K562 (cell line): Measurements from ENCODE around the gene MICAL2. TPM values are rescaled to one million over a fixed set of nuclear protein-coding genes. Genes with fewer than 3 reads are reported as not detected.

Source experiments
- BRCA1 ChIP-seq, 2 experiments: fragments of 450-650 bp in 1 of 2; sonication (generic) in 1 of 2; formaldehyde crosslinking in 1 of 2; IDR thresholded peaks; 2 replicates each; pipeline versions ENCODE4 v1.5.0 to v1.6.1; 2017 to 2020; ENCODE audit warnings: mild to moderate bottlenecking in 1 of 2, missing genetic modification reagents in 1 of 2
- EP400 ChIP-seq: fragments of 450-650 bp; IDR thresholded peaks from 2 replicates; pipeline ENCODE4 v1.6.1; 2017; ENCODE audit warnings: antibody characterized with exemption, mild to moderate bottlenecking, moderate library complexity
- GABPB2 ChIP-seq: fragments of 250-450 bp; sonication (Bioruptor Pico); conservative IDR thresholded peaks from 2 replicates; pipeline ENCODE4 v1.5.1; 2021; ENCODE audit warnings: mild to moderate bottlenecking
- HMG20A ChIP-seq: fragments of 450-650 bp; formaldehyde crosslinking; conservative IDR thresholded peaks from 2 replicates; pipeline ENCODE4 v1.4.0; 2020; ENCODE audit warnings: mild to moderate bottlenecking, mixed read lengths
- HNRNPH1 ChIP-seq: fragments of 200-400 bp; formaldehyde crosslinking; optimal IDR thresholded peaks from 2 replicates; pipeline ENCODE3; 2017; ENCODE audit warnings: low read depth, mild to moderate bottlenecking, low read length, moderate library complexity
- HOXB6 ChIP-seq: fragments of 250-450 bp; sonication (Bioruptor Pico); IDR thresholded peaks from 2 replicates; pipeline ENCODE4 v1.5.1; 2022; ENCODE audit warnings: mild to moderate bottlenecking, borderline replicate concordance
- JUN ChIP-seq, 2 experiments: sonication (generic) in 1 of 2; formaldehyde crosslinking in 1 of 2; IDR thresholded peaks; 2 replicates each; pipeline versions ENCODE4 v1.6.1 to v1.8.0; 2012 to 2022; ENCODE audit warnings: borderline replicate concordance in 2 of 2, mild to moderate bottlenecking in 2 of 2, improper control_type of control experiment in 1 of 2, low read depth in 1 of 2, low read length in 1 of 2, missing genetic modification reagents in 1 of 2
- JUNB ChIP-seq: fragments of 450-650 bp; formaldehyde crosslinking; conservative IDR thresholded peaks from 2 replicates; pipeline ENCODE4 v1.4.0; 2020; ENCODE audit warnings: mild to moderate bottlenecking
- MAFG ChIP-seq: fragments of 450-650 bp; conservative IDR thresholded peaks from 2 replicates; pipeline ENCODE4 v1.6.1; 2016; ENCODE audit warnings: missing genetic modification characterization, missing compliant biosample characterization
- RAD21 ChIP-seq, 2 experiments: fragments of 250-450 bp in 1 of 2; fragments of 450-650 bp in 1 of 2; sonication (Bioruptor Pico) in 1 of 2; formaldehyde crosslinking in 1 of 2; IDR thresholded peaks in 1 of 2; conservative IDR thresholded peaks in 1 of 2; 2 replicates each; pipeline versions ENCODE4 v1.4.0 to v1.8.0; 2020 to 2022; ENCODE audit warnings: mild to moderate bottlenecking in 2 of 2, moderate library complexity in 1 of 2
- RBFOX2 ChIP-seq: fragments of 200-400 bp; formaldehyde crosslinking; IDR thresholded peaks from 2 replicates; pipeline ENCODE4 v1.6.1; 2017; ENCODE audit warnings: low read depth, mild to moderate bottlenecking, low read length, moderate library complexity
- SMC3 ChIP-seq: conservative IDR thresholded peaks from 2 replicates; pipeline ENCODE4 v1.6.1; 2011; ENCODE audit warnings: low read depth, low read length, improper control_type of control experiment; ENCODE audit not compliant: insufficient read depth
- SUPT5H ChIP-seq: fragments of 450-650 bp; IDR thresholded peaks from 2 replicates; pipeline ENCODE4 v1.6.1; 2016
- TBP ChIP-seq: optimal IDR thresholded peaks from 2 replicates; pipeline ENCODE3; 2011; ENCODE audit warnings: low read depth, low read length, improper control_type of control experiment
- ZNF175 ChIP-seq: fragments of 200-800 bp; sonication (Bioruptor generic); IDR thresholded peaks from 2 replicates; pipeline ENCODE4 v1.6.1; 2016; ENCODE audit warnings: low read depth, mild to moderate bottlenecking, missing genetic modification characterization, missing compliant biosample characterization
- ZNF263 ChIP-seq: sonication (generic); formaldehyde crosslinking; IDR thresholded peaks from 2 replicates; pipeline ENCODE4 v1.8.0; 2022; ENCODE audit warnings: mild to moderate bottlenecking, missing genetic modification reagents, borderline replicate concordance
- ZNF354B ChIP-seq: fragments of 250-450 bp; sonication (Bioruptor Pico); IDR thresholded peaks from 2 replicates; pipeline ENCODE4 v1.4.0; 2020
- polyA plus RNA-seq, 8 experiments: library from polyadenylated mRNA; depleted of rRNA in 4 of 8; stranded (reverse) in 5 of 8; unstranded in 3 of 8; fragments of >200 nt; fragmentation: Nextera tagmentation in 2 of 8; fragmentation: Illumina TruSeq in 1 of 8; extraction: Ambion mirVana in 2 of 8; extraction: Trizol in 1 of 8; gene quantifications; 2 replicates each; pipeline versions ENCODE4 v1.2.1 to v1.2.3, GENCODE V29; 2011 to 2014; ENCODE audit warnings: inconsistent platforms in 1 of 8, missing spikeins in 1 of 8
- total RNA-seq, 7 experiments: library from RNA; depleted of rRNA in 6 of 7; stranded (reverse); fragments of >200 nt in 6 of 7; fragmentation: Illumina TruSeq in 2 of 7; extraction: Trizol in 2 of 7; gene quantifications; 2 replicates each; pipeline versions ENCODE4 v1.2.1 to v1.2.3, GENCODE V29; 2011 to 2021; ENCODE audit warnings: low replicate concordance in 1 of 7
- TF ChIP-seq, protein P1 (sequence below): fragments of 250-450 bp; sonication (Bioruptor Pico); IDR thresholded peaks from 2 replicates; pipeline ENCODE4 v1.9.0; 2021; ENCODE audit warnings: mild to moderate bottlenecking, inconsistent platforms
- TF ChIP-seq, protein P2 (sequence below): sonication (generic); formaldehyde crosslinking; IDR thresholded peaks from 2 replicates; pipeline ENCODE4 v1.8.0; 2022; ENCODE audit warnings: missing genetic modification reagents, mild to moderate bottlenecking, moderate library complexity, borderline replicate concordance
- TF ChIP-seq, protein P3 (sequence below): fragments of 450-650 bp; IDR thresholded peaks from 2 replicates; pipeline ENCODE4 v1.6.1; 2016
- TF ChIP-seq, protein P4 (sequence below): fragments of 250-450 bp; sonication (Bioruptor Pico); IDR thresholded peaks from 2 replicates; pipeline ENCODE4 v1.4.0; 2020; ENCODE audit warnings: mild to moderate bottlenecking, moderate library complexity, borderline replicate concordance

MICAL2 gene
- total and polyA plus RNA-seq, 9 of the 15 experiments (the other 6 are each of a cell fraction or from before 2014, with no cell fraction given): 4.7 to 64.2 (median 33.6) TPM

DNA sequence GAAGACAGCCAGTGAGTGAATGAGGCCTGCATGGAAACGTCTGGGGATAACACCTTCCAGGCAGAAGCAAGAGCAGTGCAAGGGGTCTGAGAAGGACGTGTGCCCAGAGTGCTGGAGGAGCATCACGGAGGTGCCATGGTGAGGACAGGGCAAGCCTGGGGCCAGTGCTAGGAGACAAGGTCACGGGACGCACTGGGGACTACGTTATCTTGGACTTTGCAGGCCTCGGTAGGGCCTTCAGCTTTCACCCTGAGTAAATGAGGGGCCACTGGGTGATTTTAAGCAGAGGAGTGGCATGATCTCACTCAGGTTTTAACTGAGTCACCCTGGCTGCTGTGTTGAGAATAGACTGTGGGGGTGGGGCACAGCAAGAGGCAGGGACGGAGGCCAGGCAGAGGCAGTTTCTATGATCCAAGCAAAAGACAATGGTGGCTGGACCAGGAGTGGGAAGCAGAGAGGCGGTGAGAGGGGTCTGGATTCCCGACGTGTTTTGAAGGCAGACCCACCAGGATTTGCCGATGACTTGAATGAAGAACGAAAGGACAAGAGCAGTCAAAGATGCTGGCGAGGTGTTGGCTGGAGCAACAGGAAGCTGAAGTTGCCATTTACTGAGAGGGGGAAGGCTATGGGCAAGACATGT is 164.3 kb downstream of the MICAL2 start (continued):
- TF ChIP-seq, protein P1, sequence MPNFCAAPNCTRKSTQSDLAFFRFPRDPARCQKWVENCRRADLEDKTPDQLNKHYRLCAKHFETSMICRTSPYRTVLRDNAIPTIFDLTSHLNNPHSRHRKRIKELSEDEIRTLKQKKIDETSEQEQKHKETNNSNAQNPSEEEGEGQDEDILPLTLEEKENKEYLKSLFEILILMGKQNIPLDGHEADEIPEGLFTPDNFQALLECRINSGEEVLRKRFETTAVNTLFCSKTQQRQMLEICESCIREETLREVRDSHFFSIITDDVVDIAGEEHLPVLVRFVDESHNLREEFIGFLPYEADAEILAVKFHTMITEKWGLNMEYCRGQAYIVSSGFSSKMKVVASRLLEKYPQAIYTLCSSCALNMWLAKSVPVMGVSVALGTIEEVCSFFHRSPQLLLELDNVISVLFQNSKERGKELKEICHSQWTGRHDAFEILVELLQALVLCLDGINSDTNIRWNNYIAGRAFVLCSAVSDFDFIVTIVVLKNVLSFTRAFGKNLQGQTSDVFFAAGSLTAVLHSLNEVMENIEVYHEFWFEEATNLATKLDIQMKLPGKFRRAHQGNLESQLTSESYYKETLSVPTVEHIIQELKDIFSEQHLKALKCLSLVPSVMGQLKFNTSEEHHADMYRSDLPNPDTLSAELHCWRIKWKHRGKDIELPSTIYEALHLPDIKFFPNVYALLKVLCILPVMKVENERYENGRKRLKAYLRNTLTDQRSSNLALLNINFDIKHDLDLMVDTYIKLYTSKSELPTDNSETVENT (CRISPR knock-in tag): no peak
- TF ChIP-seq TBP: no peak
- TF ChIP-seq JUNB (CRISPR knock-in tag): no peak
- TF ChIP-seq ZNF354B (CRISPR knock-in tag): no peak
- no peak for TF ChIP-seq SMC3
- TF ChIP-seq JUN (IDR thresholded peaks at IDR 0.05; ENCODE audit: borderline replicate concordance, low read depth, low read length): peak; percentile 95
- no peak for TF ChIP-seq JUN (CRISPR knock-in tag; IDR thresholded peaks at IDR 0.05; ENCODE audit: borderline replicate concordance)
- no peak for TF ChIP-seq HOXB6 (CRISPR knock-in tag)
- no peak for TF ChIP-seq HMG20A (CRISPR knock-in tag)
- TF ChIP-seq, protein P2, sequence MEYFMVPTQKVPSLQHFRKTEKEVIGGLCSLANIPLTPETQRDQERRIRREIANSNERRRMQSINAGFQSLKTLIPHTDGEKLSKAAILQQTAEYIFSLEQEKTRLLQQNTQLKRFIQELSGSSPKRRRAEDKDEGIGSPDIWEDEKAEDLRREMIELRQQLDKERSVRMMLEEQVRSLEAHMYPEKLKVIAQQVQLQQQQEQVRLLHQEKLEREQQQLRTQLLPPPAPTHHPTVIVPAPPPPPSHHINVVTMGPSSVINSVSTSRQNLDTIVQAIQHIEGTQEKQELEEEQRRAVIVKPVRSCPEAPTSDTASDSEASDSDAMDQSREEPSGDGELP (CRISPR knock-in tag): peak; percentile 25; the same call in 1 of the 2 replicates
- no peak for TF ChIP-seq GABPB2 (CRISPR knock-in tag)
- TF ChIP-seq EP400: no peak; the same call in 1 of the 2 replicates
- TF ChIP-seq, protein P3, sequence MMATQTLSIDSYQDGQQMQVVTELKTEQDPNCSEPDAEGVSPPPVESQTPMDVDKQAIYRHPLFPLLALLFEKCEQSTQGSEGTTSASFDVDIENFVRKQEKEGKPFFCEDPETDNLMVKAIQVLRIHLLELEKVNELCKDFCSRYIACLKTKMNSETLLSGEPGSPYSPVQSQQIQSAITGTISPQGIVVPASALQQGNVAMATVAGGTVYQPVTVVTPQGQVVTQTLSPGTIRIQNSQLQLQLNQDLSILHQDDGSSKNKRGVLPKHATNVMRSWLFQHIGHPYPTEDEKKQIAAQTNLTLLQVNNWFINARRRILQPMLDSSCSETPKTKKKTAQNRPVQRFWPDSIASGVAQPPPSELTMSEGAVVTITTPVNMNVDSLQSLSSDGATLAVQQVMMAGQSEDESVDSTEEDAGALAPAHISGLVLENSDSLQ: no peak
- TF ChIP-seq MAFG (tag): peak; percentile 74
- no peak for TF ChIP-seq RBFOX2
- TF ChIP-seq, protein P4, sequence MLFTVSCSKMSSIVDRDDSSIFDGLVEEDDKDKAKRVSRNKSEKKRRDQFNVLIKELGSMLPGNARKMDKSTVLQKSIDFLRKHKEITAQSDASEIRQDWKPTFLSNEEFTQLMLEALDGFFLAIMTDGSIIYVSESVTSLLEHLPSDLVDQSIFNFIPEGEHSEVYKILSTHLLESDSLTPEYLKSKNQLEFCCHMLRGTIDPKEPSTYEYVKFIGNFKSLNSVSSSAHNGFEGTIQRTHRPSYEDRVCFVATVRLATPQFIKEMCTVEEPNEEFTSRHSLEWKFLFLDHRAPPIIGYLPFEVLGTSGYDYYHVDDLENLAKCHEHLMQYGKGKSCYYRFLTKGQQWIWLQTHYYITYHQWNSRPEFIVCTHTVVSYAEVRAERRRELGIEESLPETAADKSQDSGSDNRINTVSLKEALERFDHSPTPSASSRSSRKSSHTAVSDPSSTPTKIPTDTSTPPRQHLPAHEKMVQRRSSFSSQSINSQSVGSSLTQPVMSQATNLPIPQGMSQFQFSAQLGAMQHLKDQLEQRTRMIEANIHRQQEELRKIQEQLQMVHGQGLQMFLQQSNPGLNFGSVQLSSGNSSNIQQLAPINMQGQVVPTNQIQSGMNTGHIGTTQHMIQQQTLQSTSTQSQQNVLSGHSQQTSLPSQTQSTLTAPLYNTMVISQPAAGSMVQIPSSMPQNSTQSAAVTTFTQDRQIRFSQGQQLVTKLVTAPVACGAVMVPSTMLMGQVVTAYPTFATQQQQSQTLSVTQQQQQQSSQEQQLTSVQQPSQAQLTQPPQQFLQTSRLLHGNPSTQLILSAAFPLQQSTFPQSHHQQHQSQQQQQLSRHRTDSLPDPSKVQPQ (CRISPR knock-in tag): no peak
- no peak for TF ChIP-seq BRCA1 (IDR thresholded peaks at IDR 0.05)
- no peak for TF ChIP-seq BRCA1 (CRISPR knock-in tag; IDR thresholded peaks at IDR 0.05)
- TF ChIP-seq ZNF263 (CRISPR knock-in tag): no peak
- 0 out of 2 replicates have a peak, but pooled peaks have one; percentile 45 for TF ChIP-seq ZNF175 (CRISPR knock-in tag)
- peak in 1 of 2 experiments; percentile 12; a peak in 1 of 4 replicates for TF ChIP-seq RAD21 (CRISPR knock-in tag; conservative IDR thresholded peaks at IDR 0.05 in 1 of 2, IDR thresholded peaks at IDR 0.05 in 1 of 2)
- no peak for TF ChIP-seq HNRNPH1
- TF ChIP-seq SUPT5H: peak; percentile 45; the same call in 1 of the 2 replicates
